H1 (cell line): ENCODE results near the gene POLR1H. TPM values are rescaled to one million over a fixed set of nuclear protein-coding genes. Genes with fewer than 3 reads are reported as not detected.

Source experiments
- CTCF ChIA-PET: fragments of 300-600 bp; sonication (Branson Sonifier 250); formaldehyde crosslinking; loops from one replicate; lab custom pipeline; 2021; ENCODE audit not compliant: partially characterized antibody; lab: Charles Lee
- POLR2A ChIA-PET: fragments of 300-600 bp; sonication (Branson Sonifier 250); formaldehyde crosslinking; loops from one replicate; lab custom pipeline; 2021; ENCODE audit warnings: inconsistent platforms; ENCODE audit not compliant: partially characterized antibody; lab: Charles Lee
- DNase-seq, 2 experiments: peaks; one replicate each; pipeline versions ENCODE4 v3.0.0 to v3.0.0-alpha.2; 2010 to 2022; ENCODE audit warnings: low spot score in 2 of 2, low read depth in 1 of 2, mixed read lengths in 1 of 2
- FAIRE-seq: peaks from 2 replicates; lab custom pipeline; 2011; peaks lifted over from hg19 to GRCh38; lab: Jason Lieb, UNC
- H2AFZ ChIP-seq: 2 replicates; pipeline ENCODE4 v1.8.1; 2012; ENCODE audit warnings: low read length, inconsistent platforms
- H2AK5ac ChIP-seq: 2 replicates; pipeline ENCODE4 v1.6.1; 2013; ENCODE audit warnings: low read depth, low read length
- H2BK120ac ChIP-seq: replicated peaks from 2 replicates; pipeline ENCODE3; 2013; ENCODE audit warnings: low read depth, low read length, inconsistent platforms
- H2BK12ac ChIP-seq: 2 replicates; pipeline ENCODE4 v1.6.1; 2013; ENCODE audit warnings: low read depth, low read length
- H2BK15ac ChIP-seq: 2 replicates; pipeline ENCODE4 v1.6.1; 2013; ENCODE audit warnings: low read length
- H2BK20ac ChIP-seq: 2 replicates; pipeline ENCODE4 v1.6.1; 2013; ENCODE audit warnings: low read length
- H2BK5ac ChIP-seq: 2 replicates; pipeline ENCODE4 v1.6.1; 2013; ENCODE audit warnings: low read depth, low read length
- H3K14ac ChIP-seq: 2 replicates; pipeline ENCODE4 v1.6.1; 2013; ENCODE audit warnings: inconsistent platforms; ENCODE audit not compliant: insufficient read length
- H3K18ac ChIP-seq: 2 replicates; pipeline ENCODE4 v1.6.1; 2013; ENCODE audit warnings: low read length; ENCODE audit errors: extremely low read depth
- H3K23ac ChIP-seq: 2 replicates; pipeline ENCODE4 v1.6.1; 2013; ENCODE audit warnings: inconsistent platforms; ENCODE audit not compliant: insufficient read length
- H3K23me2 ChIP-seq: 2 replicates; pipeline ENCODE4 v1.6.1; 2013; ENCODE audit warnings: low read depth, low read length
- H3K27ac ChIP-seq: 2 replicates; pipeline ENCODE4 v1.6.1; 2011; ENCODE audit warnings: low read depth, low read length, inconsistent platforms
- H3K27me3 ChIP-seq, 4 experiments: replicated peaks in 1 of 4; 1 replicate in 1 of 4; 2 replicates in 3 of 4; pipeline versions ENCODE4 v1.6.1 to v1.8.1; 2011 to 2013; ENCODE audit warnings: low read length in 3 of 4, mild to moderate bottlenecking in 3 of 4, inconsistent platforms in 2 of 4, mixed read lengths in 2 of 4, moderate library complexity in 1 of 4; ENCODE audit not compliant: control insufficient read depth in 3 of 4, insufficient read depth in 3 of 4; ENCODE audit errors: extremely low read depth in 1 of 4
- H3K36me3 ChIP-seq, 4 experiments: 2 replicates each; pipeline versions ENCODE4 v1.6.1 to v1.8.1; 2011 to 2013; ENCODE audit warnings: mild to moderate bottlenecking in 4 of 4, low read length in 3 of 4, moderate library complexity in 2 of 4, control low read depth in 1 of 4, inconsistent platforms in 1 of 4; ENCODE audit not compliant: insufficient read depth in 4 of 4, control insufficient read depth in 2 of 4
- H3K4ac ChIP-seq: replicated peaks from 2 replicates; pipeline ENCODE3; 2013; ENCODE audit warnings: low read length, low read depth, mixed read lengths, inconsistent platforms; ENCODE audit not compliant: insufficient read length
- H3K4me1 ChIP-seq, 4 experiments: replicated peaks in 1 of 4; 1 replicate in 1 of 4; 2 replicates in 3 of 4; pipeline versions ENCODE4 v1.6.1 to v1.8.1; 2011 to 2013; ENCODE audit warnings: low read length in 3 of 4, inconsistent platforms in 2 of 4, mixed read lengths in 1 of 4; ENCODE audit not compliant: insufficient read depth in 4 of 4, control insufficient read depth in 3 of 4
- H3K4me2 ChIP-seq, 2 experiments: 2 replicates each; pipeline versions ENCODE4 v1.6.1 to v1.8.1; 2011 to 2013; ENCODE audit warnings: low read depth in 2 of 2, low read length in 2 of 2, control low read depth in 1 of 2, inconsistent platforms in 1 of 2, mild to moderate bottlenecking in 1 of 2; ENCODE audit not compliant: insufficient read depth in 1 of 2
- H3K4me3 ChIP-seq, 4 experiments: fragments of 200-600, 300-600 bp in 1 of 4; sonication (generic), shearing (Covaris generic), sonication (Bioruptor Twin) in 1 of 4; 2 replicates each; pipeline versions ENCODE4 v1.5.1 to v1.8.1; 2011 to 2016; ENCODE audit warnings: low read length in 4 of 4, low read depth in 3 of 4, control low read depth in 2 of 4, inconsistent platforms in 2 of 4, mild to moderate bottlenecking in 2 of 4, mixed read lengths in 1 of 4, moderate library complexity in 1 of 4; ENCODE audit not compliant: insufficient read depth in 2 of 4; ENCODE audit errors: extremely low read depth in 1 of 4
- H3K56ac ChIP-seq: replicated peaks from 2 replicates; pipeline ENCODE3; 2013; ENCODE audit warnings: low read depth, mild to moderate bottlenecking, mixed read lengths, low read length, inconsistent platforms; ENCODE audit not compliant: insufficient read length
- H3K79me1 ChIP-seq: 2 replicates; pipeline ENCODE4 v1.6.1; 2013; ENCODE audit warnings: low read depth, low read length, control low read depth
- H3K79me2 ChIP-seq, 2 experiments: 2 replicates each; pipeline versions ENCODE4 v1.6.1 to v1.8.1; 2012 to 2013; ENCODE audit warnings: low read length in 2 of 2, mild to moderate bottlenecking in 2 of 2, inconsistent platforms in 1 of 2; ENCODE audit not compliant: insufficient read depth in 2 of 2, control insufficient read depth in 1 of 2
- H3K9ac ChIP-seq, 4 experiments: replicated peaks in 1 of 4; 1 replicate in 1 of 4; 2 replicates in 3 of 4; pipeline versions ENCODE4 v1.6.1 to v1.8.1; 2011 to 2013; ENCODE audit warnings: low read depth in 3 of 4, low read length in 3 of 4, control low read depth in 2 of 4, mild to moderate bottlenecking in 2 of 4, moderate library complexity in 2 of 4, inconsistent platforms in 1 of 4; ENCODE audit errors: extremely low read depth in 1 of 4
- H3K9me3 ChIP-seq, 2 experiments: 2 replicates each; pipeline versions ENCODE4 v1.6.1 to v1.8.1; 2012 to 2013; ENCODE audit warnings: mild to moderate bottlenecking in 2 of 2, moderate library complexity in 2 of 2, control low read depth in 1 of 2, inconsistent platforms in 1 of 2, low read depth in 1 of 2, low read length in 1 of 2, mixed read lengths in 1 of 2; ENCODE audit not compliant: insufficient read depth in 2 of 2
- H4K20me1 ChIP-seq, 2 experiments: replicated peaks in 1 of 2; 2 replicates each; pipeline versions ENCODE3 to v1.8.1; 2011 to 2013; ENCODE audit warnings: inconsistent platforms in 2 of 2, low read length in 2 of 2, mild to moderate bottlenecking in 1 of 2; ENCODE audit not compliant: insufficient read depth in 2 of 2, control insufficient read depth in 1 of 2
- H4K5ac ChIP-seq: 2 replicates; pipeline ENCODE4 v1.6.1; 2013; ENCODE audit warnings: low read length, low read depth, mixed read lengths, inconsistent platforms; ENCODE audit not compliant: insufficient read length
- H4K8ac ChIP-seq: 2 replicates; pipeline ENCODE4 v1.8.0; 2013; ENCODE audit warnings: mild to moderate bottlenecking, moderate library complexity, low read length, inconsistent platforms; ENCODE audit not compliant: insufficient read depth; ENCODE audit errors: extremely low read depth
- H4K91ac ChIP-seq: replicated peaks from 2 replicates; pipeline ENCODE3; 2013; ENCODE audit warnings: low read length, mixed read lengths, inconsistent platforms; ENCODE audit not compliant: insufficient read length
- CTBP2 ChIP-seq: IDR thresholded peaks from 2 replicates; pipeline ENCODE4 v1.7.0; 2011; ENCODE audit warnings: borderline replicate concordance, mild to moderate bottlenecking, moderate library complexity, mixed read lengths, low read length; ENCODE audit not compliant: insufficient read depth, insufficient read length
- WGBS, 2 experiments: shearing (Covaris generic) in 1 of 2; methylation state at CpG; one replicate each; pipeline versions ENCODE4 v1.1.6 to v1.1.7; 2013 to 2015; ENCODE audit warnings: low lambda C conversion rate in 2 of 2, mixed read lengths in 2 of 2, inconsistent platforms in 1 of 2, low coverage in 1 of 2, missing lambda C conversion rate in 1 of 2; ENCODE audit not compliant: insufficient replicate concordance in 2 of 2, insufficient coverage in 1 of 2, insufficient read length in 1 of 2; ENCODE audit errors: extremely low coverage in 1 of 2, missing lambda C conversion rate in 1 of 2; 5-methylcytosine and 5-hydroxymethylcytosine counted together
- polyA plus RNA-seq, 7 experiments: library from polyadenylated mRNA; depleted of rRNA in 3 of 7; stranded (reverse) in 5 of 7; unstranded in 2 of 7; fragments of >200 nt in 5 of 7; fragments of 200-250 nt in 2 of 7; gene quantifications; 1 replicate in 5 of 7; 2 replicates in 1 of 7; 4 replicates in 1 of 7; pipeline versions ENCODE4 v1.2.1 to v1.2.3, GENCODE V29; 2011 to 2013; ENCODE audit warnings: missing spikeins in 2 of 7, mixed read lengths in 2 of 7
- total RNA-seq: library from RNA; stranded (reverse); fragmentation: NEBNext Ultra II Directional; extraction: Animal tissue kit (Norgen Biotek cat#: 25700); gene quantifications from 2 replicates; pipeline ENCODE4 v1.2.1, GENCODE V29; 2021

POLR1H gene
- total and polyA plus RNA-seq, 2 of the 8 experiments (the other 6 are each of a cell fraction or from before 2014, with no cell fraction given) = 31.5 to 82.2 TPM

DNA sequence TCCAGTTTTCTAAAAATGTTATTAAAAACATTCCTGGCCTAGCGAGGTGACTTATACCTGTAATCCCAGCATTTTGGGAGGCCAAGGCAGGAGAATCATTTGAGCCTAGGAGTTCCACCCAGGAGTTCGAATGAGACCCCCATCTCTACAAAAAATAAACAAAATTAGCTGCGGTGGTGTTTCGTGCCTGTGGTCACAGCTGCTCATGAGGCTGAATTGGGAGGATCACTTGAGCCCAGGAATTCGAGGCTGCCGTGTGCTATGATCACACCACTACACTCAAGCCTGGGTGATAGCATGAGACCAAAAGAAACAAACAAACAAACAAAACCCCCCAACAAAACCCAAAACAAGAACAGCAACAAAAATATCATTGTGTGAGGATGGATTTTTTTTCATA lies 19.8 kb upstream of the POLR1H start:
- H4K91ac ChIP-seq = no peak overlapping the region
- no peak overlapping the region for H3K23ac ChIP-seq
- peaks cover 1 to 2% of the 10 kb centered on the region in 2 experiments for H4K20me1 ChIP-seq
- H3K36me3 ChIP-seq = no peaks in the 10 kb centered on the region
- 92% methylated on average over 6 of the region's 6 CpGs; no CpG with 5 or more reads in 1 of the 2 experiments for WGBS, 2 experiments
- DNase-seq = no peak
- POLR2A ChIA-PET = no interaction called here
- H3K27me3 ChIP-seq = no peaks in the 10 kb centered on the region
- no peak for FAIRE-seq
- no peak overlapping the region for H3K9ac ChIP-seq
- H2AK5ac ChIP-seq = no peak overlapping the region
- no peak overlapping the region for H3K27ac ChIP-seq
- no peak overlapping the region for H2BK15ac ChIP-seq
- no peak overlapping the region for H3K4ac ChIP-seq
- no peak overlapping the region for H2BK20ac ChIP-seq
- H2BK12ac ChIP-seq = no peak overlapping the region
- no peak for TF ChIP-seq CTBP2
- no peak overlapping the region for H3K4me2 ChIP-seq
- H3K18ac ChIP-seq = no peak overlapping the region
- H4K8ac ChIP-seq = no peak overlapping the region
- no peak overlapping the region for H3K4me3 ChIP-seq
- H2BK120ac ChIP-seq = no peak overlapping the region
- H3K79me2 ChIP-seq = no peaks in the 10 kb centered on the region
- H3K9me3 ChIP-seq = no peaks in the 10 kb centered on the region
- H3K23me2 ChIP-seq = no peaks in the 10 kb centered on the region
- no peak overlapping the region for H2BK5ac ChIP-seq
- no peak overlapping the region for H3K56ac ChIP-seq
- H2AFZ ChIP-seq = no peak overlapping the region
- no peaks in the 10 kb centered on the region for H3K4me1 ChIP-seq
- H3K14ac ChIP-seq = no peak overlapping the region
- no peaks in the 10 kb centered on the region for H3K79me1 ChIP-seq
- CTCF ChIA-PET = no interaction called here
- no peak overlapping the region for H4K5ac ChIP-seq
